Endothelial cell of umbilical vein (primary cell): ENCODE data around the gene EFHC1. TPM values are rescaled to one million over a fixed set of nuclear protein-coding genes. Genes with fewer than 3 reads are reported as not detected.
A peak's percentile ranks its signal among the peaks of the same experiment; 100 is the strongest.

Experiments used
- BruUV-seq: library from RNA; stranded (reverse); fragments of 400-500 nt; replicated peaks from 2 replicates; lab custom pipeline; 2021; lab: Mats Ljungman, UMichigan
- CTCF ChIA-PET: fragments of 300-600, 350-600 bp; sonication (Branson Sonifier 250); formaldehyde crosslinking; loops from one replicate; lab custom pipeline; 2021; ENCODE audit warnings: antibody characterized with exemption, inconsistent platforms; lab: Charles Lee
- POLR2A ChIA-PET: fragments of 300-600, 350-600 bp; sonication (Branson Sonifier 250); formaldehyde crosslinking; loops from one replicate; lab custom pipeline; 2021; ENCODE audit warnings: antibody characterized with exemption, inconsistent platforms; lab: Charles Lee
- DNase-seq: peaks from one replicate; pipeline ENCODE4 v3.0.0-alpha.2; 2011; ENCODE audit warnings: low read depth, low spot score
- FAIRE-seq: peaks from 2 replicates; lab custom pipeline; 2011; peaks lifted over from hg19 to GRCh38; lab: Jason Lieb, UNC
- H2AFZ ChIP-seq: 2 replicates; pipeline ENCODE4 v1.6.0; 2012; ENCODE audit warnings: low read depth, low read length, control low read depth, inconsistent platforms
- H3K27ac ChIP-seq: 2 replicates; pipeline ENCODE4 v1.5.1; 2011; ENCODE audit warnings: low read depth, mild to moderate bottlenecking, control low read depth, low read length, moderate library complexity; ENCODE audit not compliant: insufficient read depth
- H3K27me3 ChIP-seq, 2 experiments: 2 replicates each; pipeline versions ENCODE4 v1.6.0 to v1.6.1; 2011; ENCODE audit warnings: low read length in 2 of 2, mixed read lengths in 1 of 2; ENCODE audit not compliant: control insufficient read depth in 2 of 2, insufficient read depth in 2 of 2
- H3K36me3 ChIP-seq, 2 experiments: 2 replicates in 1 of 2; 3 replicates in 1 of 2; pipeline ENCODE4 v1.5.1; 2011; ENCODE audit warnings: low read length in 2 of 2, mild to moderate bottlenecking in 1 of 2, moderate library complexity in 1 of 2; ENCODE audit not compliant: control insufficient read depth in 2 of 2, insufficient read depth in 2 of 2; ENCODE audit errors: extremely low read depth in 1 of 2
- H3K4me1 ChIP-seq: 3 replicates; pipeline ENCODE4 v1.5.1; 2011; ENCODE audit warnings: mild to moderate bottlenecking, low read length; ENCODE audit not compliant: control insufficient read depth, insufficient read depth; ENCODE audit errors: extremely low read depth
- H3K4me2 ChIP-seq: 2 replicates; pipeline ENCODE4 v1.6.1; 2011; ENCODE audit warnings: low read length, control low read depth, mixed read lengths; ENCODE audit not compliant: insufficient read depth
- H3K4me3 ChIP-seq, 3 experiments: fragments of 200-600 bp in 1 of 3; sonication (generic), shearing (Covaris generic) in 1 of 3; replicated peaks in 1 of 3; 2 replicates each; pipeline ENCODE4 v1.5.1; 2011 to 2016; ENCODE audit warnings: control low read depth in 3 of 3, low read length in 3 of 3, mild to moderate bottlenecking in 2 of 3, inconsistent platforms in 1 of 3, low read depth in 1 of 3, moderate library complexity in 1 of 3; ENCODE audit not compliant: insufficient read depth in 1 of 3
- H3K79me2 ChIP-seq: 2 replicates; pipeline ENCODE4 v1.6.0; 2012; ENCODE audit warnings: low read length, inconsistent platforms; ENCODE audit not compliant: control insufficient read depth, insufficient read depth
- H3K9ac ChIP-seq: replicated peaks from 2 replicates; pipeline ENCODE3; 2011; ENCODE audit warnings: low read length, control low read depth; ENCODE audit not compliant: insufficient read depth; ENCODE audit errors: extremely low read depth
- H3K9me1 ChIP-seq: replicated peaks from 3 replicates; pipeline ENCODE4 v1.6.0; 2011; ENCODE audit warnings: mild to moderate bottlenecking, low read length; ENCODE audit not compliant: control insufficient read depth, insufficient read depth; ENCODE audit errors: extremely low read depth
- H3K9me3 ChIP-seq: replicated peaks from 2 replicates; pipeline ENCODE4 v1.5.1; 2012; ENCODE audit warnings: low read length, inconsistent platforms; ENCODE audit not compliant: control insufficient read depth, insufficient read depth
- H4K20me1 ChIP-seq: replicated peaks from 2 replicates; pipeline ENCODE3; 2011; ENCODE audit warnings: mild to moderate bottlenecking, low read length; ENCODE audit not compliant: control insufficient read depth, insufficient read depth; ENCODE audit errors: extremely low read depth
- CTCF ChIP-seq, 2 donors: IDR thresholded peaks; 1 replicate in 1 of 2; 2 replicates in 1 of 2; pipeline ENCODE4 v1.5.1; 2011; ENCODE audit warnings: low read length in 2 of 2, mild to moderate bottlenecking in 2 of 2, moderate library complexity in 2 of 2, control low read depth in 1 of 2, inconsistent platforms in 1 of 2, low read depth in 1 of 2; ENCODE audit not compliant: insufficient read depth in 1 of 2; ENCODE audit errors: extremely low read depth in 1 of 2
- FOS ChIP-seq: IDR thresholded peaks from 2 replicates; pipeline ENCODE4 v1.6.1; 2011; ENCODE audit warnings: mild to moderate bottlenecking, low read length, moderate library complexity, borderline replicate concordance; ENCODE audit not compliant: insufficient read depth
- JUN ChIP-seq: IDR thresholded peaks from 2 replicates; pipeline ENCODE4 v1.6.1; 2011; ENCODE audit warnings: borderline replicate concordance, low read depth; ENCODE audit not compliant: insufficient read length, insufficient read depth
- MAX ChIP-seq: IDR thresholded peaks from 2 replicates; pipeline ENCODE4 v1.6.1; 2011; ENCODE audit not compliant: insufficient read depth, insufficient read length
- MYC ChIP-seq: IDR thresholded peaks from one replicate; pipeline ENCODE4 v1.6.1; 2011; ENCODE audit warnings: mild to moderate bottlenecking, low read depth, low read length
- POLR2A ChIP-seq: IDR thresholded peaks from 2 replicates; pipeline ENCODE4 v1.6.1; 2012; ENCODE audit warnings: low read depth, mild to moderate bottlenecking, control low read depth, low read length
- POLR2AphosphoS5 ChIP-seq: IDR thresholded peaks from 2 replicates; pipeline ENCODE4 v1.6.1; 2012; ENCODE audit warnings: low read depth, mild to moderate bottlenecking, control low read depth, low read length, moderate library complexity; ENCODE audit not compliant: insufficient read depth
- dilution Hi-C: fragments of 300-500 bp; cut with MboI; formaldehyde crosslinking; loops from one replicate; pipeline ENCODE4 v1.15.0; 2019; ENCODE audit warnings: low sequenced_read_pairs; ENCODE audit not compliant: extremely low pct_ligation_motif_present
- intact Hi-C: fragments of 100-400 bp; cut with micrococcal nuclease; formaldehyde crosslinking; loops from one replicate; pipeline ENCODE4 v1.10.0; 2022
- polyA plus RNA-seq, 4 experiments: library from polyadenylated mRNA; depleted of rRNA in 3 of 4; stranded (reverse) in 3 of 4; unstranded in 1 of 4; fragments of >200 nt; gene quantifications; 2 replicates each; pipeline versions ENCODE4 v1.2.1 to v1.2.3, GENCODE V29; 2011 to 2012; ENCODE audit warnings: missing spikeins in 1 of 4
- total RNA-seq: library from RNA; stranded (reverse); gene quantifications from 2 replicates; pipeline ENCODE4 v1.2.3, GENCODE V29; 2021

Gene EFHC1
- total and polyA plus RNA-seq, 2 donors (not counting 3 experiments of a cell fraction or from before 2014, with no cell fraction given), result 14.6 to 17.6 TPM

GRCh38 chr6:52549428-52549827 is 129.3 kb downstream of the EFHC1 start:
- FAIRE-seq (no peak), DNase-seq (peak; percentile 30)
- dilution Hi-C loops (loop anchor here (25.0 kb wide), 1 partner anchor 137 kb away; the partner anchor contains the start of gene EFHC1), intact Hi-C loops (no loop called here)
- H3K4me2 ChIP-seq, result no peak overlapping the region
- peaks cover 81% of the 10 kb centered on the region for H3K4me1 ChIP-seq
- no peak for TF ChIP-seq MYC
- no peak for TF ChIP-seq POLR2A
- no peak for TF ChIP-seq JUN
- TF ChIP-seq FOS, result no peak
- TF ChIP-seq MAX, result no peak
- no peak for TF ChIP-seq POLR2AphosphoS5
- TF ChIP-seq CTCF (IDR thresholded peaks at IDR 0.05; ENCODE audit: extremely low read depth in 1 of 2, insufficient read depth in 1 of 2, low read depth in 1 of 2, low read length in 2 of 2), result no peak
- BruUV-seq, result no TSS peak
- H3K27me3 ChIP-seq, result no peaks in the 10 kb centered on the region
- peak overlapping the region; percentile 82 for H3K27ac ChIP-seq
- H3K9me3 ChIP-seq, result no peaks in the 10 kb centered on the region
- POLR2A ChIA-PET, result interaction anchor here (0.7 to 1.2 kb wide), 6 partner anchors 19 to 132 kb away, joined by 3 to 4 read pairs (median 4); partner anchors contain the start of gene TRAM2
- H2AFZ ChIP-seq, result no peak overlapping the region
- H3K36me3 ChIP-seq, result no peaks in the 10 kb centered on the region
- H3K9me1 ChIP-seq, result no peaks in the 10 kb centered on the region
- no peaks in the 10 kb centered on the region for H4K20me1 ChIP-seq
- peaks cover 78% of the 10 kb centered on the region for H3K79me2 ChIP-seq
- CTCF ChIA-PET, result interaction anchor here (0.8 to 4.2 kb wide), 9 partner anchors 14 to 134 kb away, joined by 3 to 27 read pairs (median 4); partner anchors contain the start of gene TRAM2
- no peak overlapping the region for H3K4me3 ChIP-seq
- H3K9ac ChIP-seq, result no peak overlapping the region
